ENCODE results near the gene TEAD1.

TEAD1 gene

GRCh38 chr11:12971955-12972354 is 297.7 kb downstream of the TEAD1 start:
- DNase-seq = no peak

GRCh38 chr11:12973528-12974181 is 299.4 kb downstream of the TEAD1 start:
- DNase-seq = peak in 1 of 58 donors; percentile 2

- DNase-seq = no peak
These were observed 301.0 kb downstream of the TEAD1 start for GRCh38 chr11:12975195-12975594.

GRCh38 chr11:12979928-12980689 is 305.9 kb downstream of the TEAD1 start:
- no peak for DNase-seq

GRCh38 chr11:12981676-12982522 is 307.7 kb downstream of the TEAD1 start:
- DNase-seq = no peak

GRCh38 chr11:12983336-12983735 is 309.1 kb downstream of the TEAD1 start:
- DNase-seq = peak in 8 of 58 donors; percentile 5 to 33 (median 11)

- DNase-seq = no peak
These were observed 312.1 kb downstream of the TEAD1 start for GRCh38 chr11:12986194-12986898.

- DNase-seq = no peak
These were observed 315.4 kb downstream of the TEAD1 start for GRCh38 chr11:12989428-12990161.

GRCh38 chr11:12990162-12990480 is 315.9 kb downstream of the TEAD1 start:
- no peak for DNase-seq

GRCh38 chr11:12991426-12991825 is 317.2 kb downstream of the TEAD1 start:
- no peak for DNase-seq

- no peak for DNase-seq
These were observed 319.4 kb downstream of the TEAD1 start for GRCh38 chr11:12993626-12994025.
